GM12874 (cell line): ENCODE data around the gene DMRT2.

Experiments
- TF ChIP-seq, protein P1 (sequence below): IDR thresholded peaks from 2 replicates; pipeline ENCODE4 v1.5.1; 2011; ENCODE audit warnings: low read depth, mild to moderate bottlenecking, control low read depth, low read length, moderate library complexity; ENCODE audit not compliant: insufficient read depth

DMRT2 gene

DNA sequence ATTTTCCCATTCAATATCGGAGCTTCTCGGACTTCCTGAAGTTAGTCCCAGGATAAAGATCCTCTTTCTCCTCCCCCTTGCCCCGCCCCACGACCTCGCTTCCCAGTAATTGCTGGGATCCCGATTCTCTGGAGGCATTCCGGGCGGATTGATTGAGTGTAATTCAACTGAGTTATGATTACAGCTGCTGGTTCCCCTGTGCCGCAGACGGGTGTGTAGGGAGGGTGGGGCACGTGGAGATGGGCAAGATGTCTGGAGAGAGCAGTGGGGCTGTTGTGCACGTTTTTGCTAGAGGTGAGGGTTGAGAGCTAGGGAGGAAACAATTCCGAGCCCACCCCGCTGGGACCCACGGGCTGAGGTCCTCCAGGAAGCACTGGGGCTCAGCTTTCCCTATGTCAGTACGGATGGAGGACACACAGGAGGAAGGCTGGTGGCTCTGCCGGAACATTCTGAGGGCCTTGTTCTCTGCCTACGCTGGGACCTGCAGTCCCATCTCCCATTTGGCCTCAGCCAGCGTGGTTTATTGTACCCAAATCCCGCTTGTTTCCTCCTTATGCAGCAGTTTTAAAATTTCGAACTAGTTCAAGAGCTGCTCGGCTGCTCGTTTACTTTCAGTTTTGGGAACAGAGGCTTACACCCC is 2.4 kb upstream of the DMRT2 start:
- TF ChIP-seq, protein P1, sequence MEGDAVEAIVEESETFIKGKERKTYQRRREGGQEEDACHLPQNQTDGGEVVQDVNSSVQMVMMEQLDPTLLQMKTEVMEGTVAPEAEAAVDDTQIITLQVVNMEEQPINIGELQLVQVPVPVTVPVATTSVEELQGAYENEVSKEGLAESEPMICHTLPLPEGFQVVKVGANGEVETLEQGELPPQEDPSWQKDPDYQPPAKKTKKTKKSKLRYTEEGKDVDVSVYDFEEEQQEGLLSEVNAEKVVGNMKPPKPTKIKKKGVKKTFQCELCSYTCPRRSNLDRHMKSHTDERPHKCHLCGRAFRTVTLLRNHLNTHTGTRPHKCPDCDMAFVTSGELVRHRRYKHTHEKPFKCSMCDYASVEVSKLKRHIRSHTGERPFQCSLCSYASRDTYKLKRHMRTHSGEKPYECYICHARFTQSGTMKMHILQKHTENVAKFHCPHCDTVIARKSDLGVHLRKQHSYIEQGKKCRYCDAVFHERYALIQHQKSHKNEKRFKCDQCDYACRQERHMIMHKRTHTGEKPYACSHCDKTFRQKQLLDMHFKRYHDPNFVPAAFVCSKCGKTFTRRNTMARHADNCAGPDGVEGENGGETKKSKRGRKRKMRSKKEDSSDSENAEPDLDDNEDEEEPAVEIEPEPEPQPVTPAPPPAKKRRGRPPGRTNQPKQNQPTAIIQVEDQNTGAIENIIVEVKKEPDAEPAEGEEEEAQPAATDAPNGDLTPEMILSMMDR = no peak

DNA sequence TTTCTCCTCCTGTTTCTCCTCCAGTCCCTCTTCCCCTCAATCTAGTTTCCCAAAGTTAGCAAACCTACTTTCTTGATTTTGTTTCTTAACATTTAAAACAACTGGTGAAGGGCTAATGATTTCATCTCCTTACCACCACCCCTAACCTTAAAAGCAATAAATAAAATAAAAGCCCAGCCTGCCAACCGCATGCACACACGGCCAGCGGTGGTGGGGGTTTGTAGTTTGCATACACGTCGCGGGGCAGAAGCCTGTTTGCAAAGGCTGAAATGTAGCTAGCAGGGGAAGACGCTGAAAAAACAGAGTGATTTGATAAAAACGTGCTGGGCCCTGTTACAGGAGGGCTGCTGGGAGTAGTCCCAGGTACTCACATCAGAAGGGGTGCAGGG is 1.9 kb upstream of the DMRT2 start:
- TF ChIP-seq, protein P1 = no peak

DNA sequence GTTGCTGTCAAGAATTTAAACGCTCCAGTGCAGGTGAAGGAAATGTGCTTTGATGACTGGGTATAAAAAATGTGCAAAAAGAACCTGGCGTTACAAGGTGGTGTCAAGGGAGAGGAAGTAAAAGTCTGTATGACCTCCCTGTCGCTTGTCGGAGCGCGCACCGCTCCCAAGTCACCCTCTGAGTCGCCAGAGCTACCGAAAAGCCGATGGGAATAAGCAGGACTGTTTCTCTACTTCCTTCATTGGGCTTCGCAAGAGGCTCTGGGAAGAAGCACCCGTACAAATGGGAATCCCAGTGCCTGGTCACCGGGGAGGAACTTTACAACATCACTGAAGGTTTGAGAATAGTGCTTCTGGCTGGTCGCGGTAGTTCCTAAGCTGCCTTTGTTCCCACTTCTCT is 1.3 kb upstream of the DMRT2 start:
- TF ChIP-seq, protein P1 = no peak

DNA sequence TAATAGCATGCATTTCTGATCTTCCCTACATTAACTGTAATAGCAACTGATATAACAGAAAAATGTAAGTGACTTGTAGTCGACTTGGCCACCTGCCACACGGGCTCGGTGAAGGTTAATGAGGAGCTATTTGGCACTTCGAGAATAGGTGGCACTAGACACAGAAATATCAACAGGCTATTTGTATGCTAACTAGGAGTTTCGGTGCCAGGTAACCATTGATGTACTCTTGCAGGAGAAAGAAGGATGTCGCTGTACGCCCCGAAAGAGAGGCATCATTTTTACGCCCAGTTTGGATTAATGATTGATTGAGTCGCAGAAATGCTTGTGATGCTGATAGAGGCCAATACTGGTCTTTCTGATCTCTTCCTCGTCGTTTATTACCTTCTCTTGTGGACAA is 516 bp upstream of the DMRT2 start:
- TF ChIP-seq, protein P1 = no peak

DNA sequence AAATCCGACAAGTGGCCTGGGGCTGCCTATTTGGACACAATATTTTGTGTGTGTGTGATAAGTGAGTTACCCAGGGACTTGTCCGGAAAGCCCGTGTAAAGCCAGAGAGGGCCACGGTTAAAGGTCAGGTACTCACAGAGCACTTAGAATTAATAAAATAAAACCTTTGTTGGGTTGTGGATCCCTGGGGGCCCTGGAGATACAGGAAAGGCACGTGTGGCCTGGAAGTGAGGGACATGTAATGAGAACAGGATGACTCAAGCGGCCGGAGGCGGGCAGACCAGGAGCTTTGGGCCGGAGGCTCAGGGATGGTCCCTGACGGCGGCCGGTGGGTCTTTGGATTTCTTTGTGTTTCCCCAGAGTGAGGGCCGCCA is 1.0 kb downstream of the DMRT2 start:
- TF ChIP-seq, protein P1 = no peak

DNA sequence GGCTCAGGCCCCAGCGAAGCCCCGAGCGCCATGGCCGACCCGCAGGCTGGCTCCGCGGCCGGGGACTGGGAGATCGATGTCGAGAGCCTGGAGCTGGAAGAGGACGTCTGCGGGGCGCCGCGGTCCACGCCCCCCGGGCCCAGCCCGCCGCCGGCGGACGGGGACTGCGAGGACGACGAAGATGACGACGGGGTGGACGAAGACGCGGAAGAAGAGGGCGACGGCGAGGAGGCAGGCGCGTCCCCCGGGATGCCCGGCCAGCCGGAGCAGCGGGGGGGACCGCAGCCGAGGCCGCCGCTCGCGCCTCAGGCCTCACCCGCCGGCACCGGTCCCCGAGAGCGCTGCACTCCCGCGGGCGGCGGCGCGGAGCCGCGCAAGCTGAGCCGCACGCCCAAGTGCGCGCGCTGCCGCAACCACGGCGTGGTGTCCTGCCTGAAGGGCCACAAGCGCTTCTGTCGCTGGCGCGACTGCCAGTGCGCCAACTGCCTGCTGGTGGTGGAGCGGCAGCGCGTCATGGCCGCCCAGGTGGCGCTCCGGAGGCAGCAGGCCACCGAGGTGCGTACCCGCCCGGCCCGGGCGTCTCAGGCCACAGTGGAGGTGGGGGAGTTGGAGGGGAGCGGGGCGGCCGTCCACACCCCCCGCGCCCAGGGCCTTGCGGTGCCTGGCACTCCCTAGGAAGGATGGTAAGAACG is 1.6 kb downstream of the DMRT2 start:
- TF ChIP-seq, protein P1 = 0 out of 2 replicates have a peak, but pooled peaks have one; percentile 23

DNA sequence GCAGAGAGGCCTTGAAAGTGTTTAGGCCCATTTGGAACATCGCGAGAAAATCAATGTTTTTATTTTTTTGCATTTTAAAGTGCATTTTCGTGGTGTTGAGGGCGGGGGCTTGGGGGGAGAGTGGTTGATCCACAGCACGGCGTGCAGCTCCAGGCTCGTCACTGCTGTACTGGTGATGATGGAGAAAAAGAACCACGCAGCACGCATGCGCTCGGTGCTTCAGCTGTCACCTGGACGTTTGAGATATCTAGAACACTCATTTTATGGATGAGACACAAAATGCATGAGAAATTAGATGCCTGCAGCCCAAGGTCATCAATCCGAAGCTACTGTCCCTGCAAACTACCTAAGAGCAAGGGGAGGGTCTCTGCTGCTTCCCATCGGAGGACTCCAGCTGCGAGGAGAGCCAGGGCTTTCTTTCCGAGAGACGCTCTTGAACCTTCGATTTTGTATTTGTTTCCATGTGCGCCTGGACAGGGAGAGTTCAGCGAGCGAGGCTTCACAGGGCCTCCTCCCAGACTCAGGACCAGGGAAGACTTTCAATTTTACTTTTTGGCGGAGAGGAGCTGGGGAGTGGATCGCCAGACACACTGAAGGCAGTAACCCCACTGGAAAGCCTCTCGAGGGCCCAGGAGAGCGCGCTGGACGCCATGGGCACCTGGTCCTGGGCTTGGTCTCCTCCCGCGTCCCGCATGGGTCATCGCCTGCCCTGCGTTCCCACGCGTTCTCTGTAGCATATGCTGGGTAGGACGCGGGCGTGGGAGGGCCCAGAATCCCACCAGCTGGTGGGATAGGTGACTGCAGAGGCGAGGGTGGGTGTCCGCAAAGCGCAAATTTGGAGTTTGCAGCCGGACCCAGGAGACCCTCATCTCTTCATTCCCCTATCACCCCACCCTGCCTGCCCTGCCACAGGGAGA is 2.5 kb downstream of the DMRT2 start:
- TF ChIP-seq, protein P1 = no peak
